Activated CD8-positive, alpha-beta T cell treated with anti-CD3 and anti-CD28 coated beads for 36 hours (primary cell): ENCODE measurements around the gene KIZ. TPM values are rescaled to one million over a fixed set of nuclear protein-coding genes. Genes with fewer than 3 reads are reported as not detected.
"Not testable (repeated sequence)": the region's sequence is repeated elsewhere in the genome, so short reads cannot be mapped to it uniquely, and the experiment has no call there.

Experiments
- ATAC-seq: fragments of 200-7000 bp; cut with Tn5 transposase; one replicate; pipeline ENCODE4 v1.10.0; 2021; ENCODE audit warnings: mild to moderate bottlenecking, moderate library complexity
- CTCF ChIA-PET: fragments of 350-600 bp; sonication (Branson Sonifier 250); formaldehyde crosslinking; loops from one replicate; lab custom pipeline; 2021; ENCODE audit warnings: antibody characterized with exemption; lab: Charles Lee
- POLR2A ChIA-PET: fragments of 350-600 bp; sonication (Branson Sonifier 250); formaldehyde crosslinking; loops from one replicate; lab custom pipeline; 2021; ENCODE audit warnings: antibody characterized with exemption; lab: Charles Lee
- DNase-seq: peaks from one replicate; pipeline ENCODE4 v3.0.0-alpha.2; 2020
- H3K27ac Mint-ChIP-seq: one replicate; pipeline ENCODE4 v1.8.0; 2021; ENCODE audit warnings: mild to moderate bottlenecking, mixed read lengths
- H3K27me3 Mint-ChIP-seq: one replicate; pipeline ENCODE4 v1.8.0; 2021; ENCODE audit warnings: mixed read lengths
- H3K36me3 Mint-ChIP-seq: one replicate; pipeline ENCODE4 v1.8.0; 2021; ENCODE audit warnings: low read depth, mixed read lengths
- H3K4me1 Mint-ChIP-seq: one replicate; pipeline ENCODE4 v1.8.0; 2021; ENCODE audit warnings: low read depth, mixed read lengths
- H3K4me3 Mint-ChIP-seq: one replicate; pipeline ENCODE4 v1.8.0; 2021; ENCODE audit warnings: mild to moderate bottlenecking, moderate library complexity, mixed read lengths
- H3K9me3 Mint-ChIP-seq: one replicate; pipeline ENCODE4 v1.8.0; 2021; ENCODE audit warnings: mixed read lengths
- CTCF ChIP-seq: fragments of 200-600 bp; IDR thresholded peaks from one replicate; pipeline ENCODE4 v1.8.0; 2022; ENCODE audit warnings: antibody characterized with exemption, mild to moderate bottlenecking
- intact Hi-C: fragments of 100-400 bp; cut with micrococcal nuclease; formaldehyde crosslinking; loops from one replicate; pipeline ENCODE4 v1.10.0; 2022
- total RNA-seq, 2 experiments: library from RNA; stranded (reverse); gene quantifications; one replicate each; pipeline ENCODE4 v1.2.3, GENCODE V29; 2021

KIZ gene
- total RNA-seq, 2 experiments from 2014 or later, result 13.1 to 13.2 TPM

- ATAC-seq, result no peak
- intact Hi-C loops, result no loop called here
- H3K4me3 Mint-ChIP-seq, result no peak overlapping the region
- no peak for TF ChIP-seq CTCF
- H3K27ac Mint-ChIP-seq, result no peak overlapping the region
- H3K9me3 Mint-ChIP-seq, result no peaks in the 10 kb centered on the region
- POLR2A ChIA-PET, result no interaction called here
- DNase-seq, result no peak
- H3K36me3 Mint-ChIP-seq, result peaks cover 16% of the 10 kb centered on the region
- H3K4me1 Mint-ChIP-seq, result no peaks in the 10 kb centered on the region
- no peaks in the 10 kb centered on the region for H3K27me3 Mint-ChIP-seq
- CTCF ChIA-PET, result no interaction called here
Measured at GRCh38 chr20:21159658-21160380, 33.9 kb downstream of the KIZ start.

- intact Hi-C loops, result no loop called here
- DNase-seq (no peak), ATAC-seq (no peak)
- Mint-ChIP-seq H3K36me3 (peaks cover 31% of the 10 kb centered on the region), H3K9me3 (no peaks in the 10 kb centered on the region), H3K4me1 (peaks cover 9% of the 10 kb centered on the region), H3K27me3 (no peaks in the 10 kb centered on the region), H3K27ac (no peak overlapping the region), H3K4me3 (no peak overlapping the region)
- no peak for TF ChIP-seq CTCF
- POLR2A ChIA-PET, result no interaction called here
- CTCF ChIA-PET, result no interaction called here
Measured at GRCh38 chr20:21161926-21162325, 36.0 kb downstream of the KIZ start.

- TF ChIP-seq CTCF, result no peak
- Mint-ChIP-seq H3K4me3 (no peak overlapping the region), H3K36me3 (peaks cover 33% of the 10 kb centered on the region), H3K27me3 (no peaks in the 10 kb centered on the region), H3K27ac (no peak overlapping the region), H3K9me3 (no peaks in the 10 kb centered on the region), H3K4me1 (peaks cover 11% of the 10 kb centered on the region)
- no peak for DNase-seq
- CTCF ChIA-PET, result no interaction called here
- POLR2A ChIA-PET, result no interaction called here
- ATAC-seq, result no peak
- intact Hi-C loops, result no loop called here
Measured at GRCh38 chr20:21162631-21163030, 36.7 kb downstream of the KIZ start.

- intact Hi-C loops, result no loop called here
- no peak for TF ChIP-seq CTCF
- H3K4me1 Mint-ChIP-seq, result peaks cover 11% of the 10 kb centered on the region
- DNase-seq (peak; percentile 36), ATAC-seq (peak; percentile 68)
- H3K27me3 Mint-ChIP-seq, result no peaks in the 10 kb centered on the region
- H3K27ac Mint-ChIP-seq, result peak overlapping the region; percentile 64
- POLR2A ChIA-PET, result no interaction called here
- CTCF ChIA-PET, result no interaction called here
- H3K9me3 Mint-ChIP-seq, result peaks cover 5% of the 10 kb centered on the region
- peaks cover 38% of the 10 kb centered on the region for H3K36me3 Mint-ChIP-seq
- H3K4me3 Mint-ChIP-seq, result no peak overlapping the region
Measured at GRCh38 chr20:21166801-21167200, 40.9 kb downstream of the KIZ start.

GRCh38 chr20:21167261-21167660 lies 41.4 kb downstream of the KIZ start:
- Mint-ChIP-seq H3K27ac (no peak overlapping the region), H3K9me3 (peaks cover 5% of the 10 kb centered on the region), H3K27me3 (no peaks in the 10 kb centered on the region), H3K4me3 (no peak overlapping the region), H3K4me1 (peaks cover 11% of the 10 kb centered on the region), H3K36me3 (peaks cover 35% of the 10 kb centered on the region)
- intact Hi-C loops, result no loop called here
- POLR2A ChIA-PET, result no interaction called here
- no peak for TF ChIP-seq CTCF
- ATAC-seq (no peak), DNase-seq (no peak)
- CTCF ChIA-PET, result no interaction called here

- H3K4me3 Mint-ChIP-seq, POLR2A ChIA-PET, CTCF ChIA-PET, DNase-seq, intact Hi-C loops, H3K27me3 Mint-ChIP-seq, H3K27ac Mint-ChIP-seq, ATAC-seq, H3K9me3 Mint-ChIP-seq: not testable (repeated sequence)
- Mint-ChIP-seq H3K36me3 (peaks cover 28% of the 10 kb centered on the region), H3K4me1 (peaks cover 11% of the 10 kb centered on the region)
Measured at GRCh38 chr20:21168061-21168460, 42.2 kb downstream of the KIZ start.
